ENCODE results near the gene CELF2.

- no peak for TF ChIP-seq POLR2A (IDR thresholded peaks at IDR 0.05)
- TF ChIP-seq CTCF (IDR thresholded peaks at IDR 0.05), result no peak
Measured at GRCh38 chr10:11223507-11224140, 206.0 kb downstream of the CELF2 start.
